Stimulated activated CD4-positive, alpha-beta T cell treated with anti-CD3 and anti-CD28 coated beads, Interleukin-12 subunit alpha, Interleukin-12 subunit beta, amount 100 ng/mL, for 24 hours (primary cell): ENCODE measurements around the gene TMEM150C.
"Not testable (repeated sequence)": the region's sequence is repeated elsewhere in the genome, so short reads cannot be mapped to it uniquely, and the experiment has no call there.

Source experiments
- DNase-seq, 2 experiments: peaks; one replicate each; pipeline ENCODE4 v3.0.0-alpha.2; 2020; ENCODE audit warnings: low read depth in 2 of 2

TMEM150C gene

GRCh38 chr4:82473621-82474164, 88.1 kb downstream of the TMEM150C start:
- DNase-seq = no peak

DNA sequence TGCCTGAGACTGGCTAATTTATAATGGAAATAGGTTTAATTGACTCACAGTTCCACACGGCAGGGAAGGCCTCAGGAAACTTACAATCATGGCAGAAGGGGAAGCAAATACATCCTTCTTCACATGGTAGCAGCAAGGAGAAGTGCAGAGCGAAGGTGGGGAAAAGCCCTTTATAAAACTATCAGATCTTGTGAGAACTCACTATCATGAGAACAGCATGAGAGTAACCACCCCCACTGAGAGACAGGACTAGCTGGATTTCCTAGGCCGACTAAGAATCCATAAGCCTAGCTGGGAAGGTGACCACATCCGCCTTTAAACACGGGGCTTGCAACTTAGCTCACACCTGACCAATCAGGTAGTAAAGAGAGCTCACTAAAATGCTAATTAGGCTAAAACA, 88.7 kb downstream of the TMEM150C start:
- DNase-seq = not testable (repeated sequence)

GRCh38 chr4:82469791-82470345, 91.9 kb downstream of the TMEM150C start:
- no peak for DNase-seq

DNA sequence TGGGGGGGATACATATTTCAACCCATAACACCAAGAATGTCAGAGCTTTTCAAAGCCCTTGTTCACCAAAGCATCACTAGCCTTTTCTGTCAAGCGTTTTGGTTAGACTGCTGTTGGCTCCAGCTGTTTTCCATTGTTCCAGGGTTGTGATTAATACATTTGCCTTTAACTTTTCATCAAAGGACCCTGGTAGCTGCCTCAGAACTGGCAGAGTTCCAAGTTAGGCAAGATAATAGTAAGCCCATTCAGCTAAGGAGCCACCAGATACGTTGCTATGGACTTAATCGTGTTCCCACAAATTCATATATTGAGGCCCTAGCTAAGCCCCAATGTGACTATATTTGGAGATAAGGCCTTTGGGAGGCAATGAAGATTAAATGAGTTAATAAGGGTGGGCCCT, 94.3 kb downstream of the TMEM150C start:
- no peak for DNase-seq

DNA sequence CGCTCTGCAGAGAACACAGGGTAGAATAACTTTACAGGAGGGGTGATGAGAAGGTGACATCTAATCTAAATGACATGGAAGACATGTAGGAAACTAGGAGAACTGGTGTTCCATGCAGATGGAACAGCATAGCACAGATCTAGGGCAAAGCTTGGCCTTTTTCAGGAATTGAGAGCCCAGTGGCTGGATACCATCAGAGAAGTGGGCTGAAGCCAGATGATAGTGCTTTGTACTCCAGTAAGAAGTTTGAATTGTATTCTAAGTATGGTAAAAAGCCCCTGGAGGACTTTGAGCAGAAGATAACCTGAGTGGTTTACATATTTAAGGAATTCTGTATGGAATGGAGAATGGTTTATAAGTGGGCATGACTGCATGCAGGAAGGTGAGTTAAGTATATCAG, 98.6 kb downstream of the TMEM150C start:
- no peak for DNase-seq

DNA sequence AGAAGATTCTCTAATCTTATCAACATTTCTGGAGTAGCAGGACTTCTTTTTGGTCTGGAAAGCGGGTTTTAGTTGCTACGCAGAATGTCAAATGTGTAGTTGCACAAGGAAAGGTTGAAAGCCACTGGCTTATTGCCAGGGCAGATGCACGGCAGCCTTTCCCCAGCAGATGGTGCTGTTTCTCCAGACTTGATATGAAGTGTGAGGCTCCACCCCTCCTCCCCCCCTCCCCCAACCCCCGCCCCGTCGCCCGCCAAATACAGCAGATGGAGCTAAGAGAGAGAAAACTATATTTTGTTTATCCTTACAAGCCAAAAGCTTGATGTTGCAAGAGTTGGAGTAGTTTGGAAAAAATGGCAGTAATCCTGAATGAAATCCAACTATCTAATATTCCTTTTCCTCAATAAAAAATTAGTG, 99.4 kb downstream of the TMEM150C start:
- DNase-seq = peak; percentile 60 to 88

DNA sequence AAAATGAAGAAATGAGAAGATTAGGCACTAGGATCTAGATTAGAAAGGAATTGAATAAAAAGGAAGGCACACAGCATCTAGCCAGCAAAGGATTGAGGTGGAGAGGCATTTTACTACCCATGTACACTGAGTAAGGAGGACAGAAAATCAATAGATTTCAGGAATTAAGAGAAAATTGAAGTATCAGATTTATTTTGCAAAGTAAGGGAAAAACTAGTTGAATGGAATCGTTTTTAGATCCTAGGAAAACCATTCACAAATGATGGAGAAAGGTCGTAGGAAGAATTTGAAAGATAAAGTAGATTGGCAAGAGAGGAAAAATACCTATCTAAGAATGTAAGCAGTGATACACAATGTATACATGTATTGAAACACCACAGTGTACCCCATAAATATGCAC, 100.1 kb downstream of the TMEM150C start:
- DNase-seq = no peak

- no peak for DNase-seq
Measured at GRCh38 chr4:82458729-82459128, 103.1 kb downstream of the TMEM150C start.

DNA sequence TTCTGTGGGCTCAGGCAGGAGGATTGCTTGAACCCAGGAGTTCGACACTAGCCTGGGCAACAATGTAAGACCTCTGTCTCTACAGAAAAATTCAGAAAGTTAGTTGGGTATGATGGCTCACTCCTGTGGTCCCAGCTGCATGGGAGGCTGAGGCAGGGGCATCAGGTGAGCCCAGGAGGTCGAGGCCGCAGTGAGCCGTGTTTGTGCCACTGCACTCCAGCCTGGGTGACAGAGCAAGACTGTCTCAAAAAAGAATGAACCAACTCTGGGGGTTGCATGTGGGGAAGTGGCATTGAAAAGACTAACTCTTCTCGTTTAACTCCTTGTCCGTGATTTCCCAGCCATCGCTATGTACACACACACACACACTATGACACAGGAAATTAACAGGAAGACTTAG, 104.5 kb downstream of the TMEM150C start:
- no peak for DNase-seq

- DNase-seq = no peak
Measured at GRCh38 chr4:82452026-82452425, 109.8 kb downstream of the TMEM150C start.

- no peak for DNase-seq
Measured at GRCh38 chr4:82450966-82451755, 110.6 kb downstream of the TMEM150C start.

- DNase-seq = no peak
Measured at GRCh38 chr4:82447886-82448285, 113.9 kb downstream of the TMEM150C start.

DNA sequence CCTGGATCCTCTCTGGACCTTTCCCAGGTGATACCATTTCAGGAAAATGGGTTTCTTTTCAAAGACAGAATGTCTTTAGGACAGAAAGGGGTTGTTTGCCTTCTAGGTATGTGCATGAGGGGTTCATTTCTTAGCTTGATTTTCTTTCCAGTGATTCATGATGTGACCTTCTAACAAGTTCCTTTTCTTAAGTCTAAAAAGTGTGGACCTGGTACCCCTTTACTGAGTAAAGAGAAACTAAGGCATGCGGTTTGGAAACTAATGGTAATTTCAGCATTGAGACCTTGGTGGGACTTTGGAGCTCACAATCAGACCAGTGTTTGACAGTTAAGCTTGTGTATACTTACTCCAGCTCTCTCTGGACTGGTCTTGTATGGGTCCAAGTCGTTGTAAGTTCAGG, 122.7 kb downstream of the TMEM150C start:
- DNase-seq = no peak

DNA sequence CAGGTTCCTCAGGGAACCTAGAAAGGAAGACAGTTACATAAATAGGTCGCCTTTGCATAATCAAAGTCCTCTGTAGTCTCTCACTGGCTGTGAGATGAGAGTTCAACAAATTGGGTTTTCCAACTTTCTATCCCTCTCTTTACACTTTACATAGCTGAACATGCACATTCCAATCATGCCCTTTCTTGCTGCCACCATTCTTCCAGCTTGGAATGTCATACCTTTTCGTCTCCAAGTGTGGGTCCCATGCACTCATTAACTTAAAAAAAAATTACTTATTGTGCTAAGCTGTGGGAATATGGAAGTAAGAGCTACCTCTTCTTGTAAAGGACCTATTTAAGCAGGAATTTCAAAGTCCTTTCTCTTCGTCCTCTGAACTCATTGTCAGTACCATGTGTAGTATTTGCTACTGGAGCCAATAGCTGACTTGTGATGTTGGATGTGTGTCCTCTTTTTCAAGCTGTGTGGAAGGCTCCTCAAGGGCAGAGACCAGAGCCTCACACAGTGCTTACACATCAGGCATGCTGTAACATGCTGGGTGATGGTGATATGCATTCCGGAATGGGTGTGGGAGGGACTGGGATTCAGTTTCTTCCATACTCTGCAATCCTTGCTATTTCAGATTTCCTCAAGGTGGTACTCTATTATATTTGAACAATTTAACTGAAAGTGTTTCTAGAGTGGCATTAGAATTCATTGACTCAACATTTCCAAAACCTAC, 124.3 kb downstream of the TMEM150C start:
- DNase-seq = no peak

GRCh38 chr4:82436780-82437179, 125.0 kb downstream of the TMEM150C start:
- DNase-seq = no peak

GRCh38 chr4:82436130-82436529, 125.7 kb downstream of the TMEM150C start:
- DNase-seq = no peak

- no peak for DNase-seq
Measured at GRCh38 chr4:82434949-82435348, 126.8 kb downstream of the TMEM150C start.

DNA sequence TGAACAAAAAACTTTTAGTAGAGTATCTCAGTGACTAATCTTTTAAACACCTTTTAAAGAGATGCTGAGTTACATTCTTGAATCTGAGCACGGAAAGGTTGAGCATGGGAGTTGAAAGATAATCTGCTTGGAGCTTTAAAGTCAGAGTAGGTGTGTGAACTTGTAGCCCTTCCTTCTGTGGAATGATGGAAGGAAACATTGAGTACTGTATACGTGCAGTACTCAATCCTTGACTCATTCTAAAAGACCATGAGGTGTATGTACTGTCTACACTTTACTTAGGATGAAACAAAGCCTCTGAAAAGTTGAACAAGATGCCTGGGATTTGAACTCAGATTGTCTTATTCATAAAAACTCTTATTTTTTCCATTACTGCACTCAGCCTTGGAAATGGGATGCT, 128.0 kb downstream of the TMEM150C start:
- no peak for DNase-seq
